ENCODE measurements around the gene RBSN. TPM values are rescaled to one million over a fixed set of nuclear protein-coding genes. Genes with fewer than 3 reads are reported as not detected.

Gene RBSN
- total and polyA plus RNA-seq, 2 of the 4 experiments (the other 2 are of a cell fraction), result 8.7 to 33.7 TPM

DNA sequence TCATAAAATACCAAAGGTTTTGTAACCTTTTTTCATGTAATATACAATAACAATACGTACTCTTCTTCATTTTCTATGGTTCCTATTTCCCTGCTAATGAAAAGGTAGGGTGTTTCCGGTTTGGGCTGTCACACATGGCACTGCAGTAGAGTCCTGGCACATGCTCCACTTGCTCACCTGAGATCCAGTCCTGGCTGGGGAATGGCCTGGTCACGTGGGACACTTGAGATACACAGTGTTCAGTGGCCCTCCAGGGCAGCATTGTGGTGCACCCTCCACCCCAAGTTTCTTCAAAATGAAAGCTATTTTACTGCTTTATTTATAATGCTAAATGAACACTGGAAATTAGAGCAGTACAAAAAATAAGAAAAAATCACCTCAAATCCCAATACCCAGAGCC is 57.0 kb downstream of the RBSN start:
- no peak overlapping the region for H3K4ac ChIP-seq (ENCODE audit: low read depth, low read length)
- no peak overlapping the region for H2BK5ac ChIP-seq (ENCODE audit: low read depth, low read length, poor library complexity, severe bottlenecking)
- no peaks in the 10 kb centered on the region; the same call in 1 of the 2 replicates for H4K20me1 ChIP-seq (ENCODE audit: insufficient read depth, low read length)
- H2AK5ac ChIP-seq (ENCODE audit: low read depth, low read length), result no peak overlapping the region
- DNase-seq, result no peak
- H3K27me3 ChIP-seq (ENCODE audit: control insufficient read depth, insufficient read depth, low read length), result no peaks in the 10 kb centered on the region
- peaks cover 4% of the 10 kb centered on the region for H3K4me1 ChIP-seq (ENCODE audit: control insufficient read depth, insufficient read depth, low read length)
- no peak overlapping the region for H2AFZ ChIP-seq (replicated peaks; ENCODE audit: low read length, poor library complexity)
- no peak overlapping the region for H3K27ac ChIP-seq (ENCODE audit: insufficient read depth, low read length)
- H3K4me2 ChIP-seq (ENCODE audit: low read depth, low read length), result no peak overlapping the region
- WGBS, 2 experiments (ENCODE audit: extremely low coverage in 2 of 2, insufficient read length in 1 of 2), result no CpG with 5 or more reads among the region's 3 CpGs
- H3K9me1 ChIP-seq (ENCODE audit: insufficient read depth, low read length), result no peaks in the 10 kb centered on the region; the same call in 1 of the 2 replicates
- H3K4me3 ChIP-seq (ENCODE audit: insufficient read depth, low read depth, low read length), result no peak overlapping the region
- H2BK15ac ChIP-seq (ENCODE audit: low read depth, low read length), result no peak overlapping the region
- H4K5ac ChIP-seq (ENCODE audit: low read depth, low read length), result no peak overlapping the region
- no peak overlapping the region for H3K23ac ChIP-seq (ENCODE audit: low read depth, low read length)
- no peak overlapping the region for H2BK20ac ChIP-seq (ENCODE audit: low read depth, low read length)
- intact Hi-C loops (cut with micrococcal nuclease), result no loop called here
- peaks cover 10 to 13% of the 10 kb centered on the region in 2 experiments; a peak in 3 of 4 replicates for H3K79me1 ChIP-seq (ENCODE audit: low read depth in 1 of 2, low read length in 2 of 2)
- H3K56ac ChIP-seq (ENCODE audit: extremely low read depth, insufficient read depth, low read length), result no peak overlapping the region
- no peak overlapping the region for H3K14ac ChIP-seq (replicated peaks; ENCODE audit: low read depth, low read length)
- no peak overlapping the region for H4K8ac ChIP-seq (ENCODE audit: low read depth in 2 of 2, low read length in 2 of 2)
- no peaks in the 10 kb centered on the region for H3K9me3 ChIP-seq (ENCODE audit: control insufficient read depth, insufficient read depth, low read length)
- dilution Hi-C loops (cut with HindIII; ENCODE audit: low sequenced_read_pairs, unreplicated experiment), result no loop called here
- no peak overlapping the region for H2BK120ac ChIP-seq (ENCODE audit: low read depth, low read length)
- in situ Hi-C loops (cut with MboI; ENCODE audit: low sequenced_read_pairs), result loop anchor here (25.0 kb wide), 1 partner anchor 380 kb away; the partner anchor contains the start of gene CCDC174
- POLR2A ChIA-PET (ENCODE audit: unreplicated experiment), result no interaction called here
- TF ChIP-seq, protein P1, sequence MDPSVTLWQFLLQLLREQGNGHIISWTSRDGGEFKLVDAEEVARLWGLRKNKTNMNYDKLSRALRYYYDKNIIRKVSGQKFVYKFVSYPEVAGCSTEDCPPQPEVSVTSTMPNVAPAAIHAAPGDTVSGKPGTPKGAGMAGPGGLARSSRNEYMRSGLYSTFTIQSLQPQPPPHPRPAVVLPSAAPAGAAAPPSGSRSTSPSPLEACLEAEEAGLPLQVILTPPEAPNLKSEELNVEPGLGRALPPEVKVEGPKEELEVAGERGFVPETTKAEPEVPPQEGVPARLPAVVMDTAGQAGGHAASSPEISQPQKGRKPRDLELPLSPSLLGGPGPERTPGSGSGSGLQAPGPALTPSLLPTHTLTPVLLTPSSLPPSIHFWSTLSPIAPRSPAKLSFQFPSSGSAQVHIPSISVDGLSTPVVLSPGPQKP (IDR thresholded peaks at IDR 0.05; ENCODE audit: borderline replicate concordance, low read depth, low read length), result no peak
- no peak for TF ChIP-seq NFE2L2 (IDR thresholded peaks at IDR 0.05; ENCODE audit: low read depth, low read length)
- no peak for TF ChIP-seq MAFK (IDR thresholded peaks at IDR 0.05; ENCODE audit: low read depth, low read length)
- no peak for TF ChIP-seq SMC3 (IDR thresholded peaks at IDR 0.05; ENCODE audit: low read depth, low read length)
- TF ChIP-seq, protein P2, sequence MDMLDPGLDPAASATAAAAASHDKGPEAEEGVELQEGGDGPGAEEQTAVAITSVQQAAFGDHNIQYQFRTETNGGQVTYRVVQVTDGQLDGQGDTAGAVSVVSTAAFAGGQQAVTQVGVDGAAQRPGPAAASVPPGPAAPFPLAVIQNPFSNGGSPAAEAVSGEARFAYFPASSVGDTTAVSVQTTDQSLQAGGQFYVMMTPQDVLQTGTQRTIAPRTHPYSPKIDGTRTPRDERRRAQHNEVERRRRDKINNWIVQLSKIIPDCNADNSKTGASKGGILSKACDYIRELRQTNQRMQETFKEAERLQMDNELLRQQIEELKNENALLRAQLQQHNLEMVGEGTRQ (IDR thresholded peaks at IDR 0.05; ENCODE audit: low read depth, low read length), result no peak
- no peak for TF ChIP-seq RCOR1 (IDR thresholded peaks at IDR 0.05; ENCODE audit: insufficient replicate concordance, low read length)
- no peak for TF ChIP-seq RAD21 (IDR thresholded peaks at IDR 0.05; ENCODE audit: low read length)
- TF ChIP-seq POLR2A (IDR thresholded peaks at IDR 0.05; ENCODE audit: low read depth, low read length), result no peak
- TF ChIP-seq CEBPB (IDR thresholded peaks at IDR 0.05; ENCODE audit: low read depth, low read length), result no peak
- TF ChIP-seq MXI1 (IDR thresholded peaks at IDR 0.05; ENCODE audit: borderline replicate concordance, low read depth, low read length), result no peak
- TF ChIP-seq, protein P3, sequence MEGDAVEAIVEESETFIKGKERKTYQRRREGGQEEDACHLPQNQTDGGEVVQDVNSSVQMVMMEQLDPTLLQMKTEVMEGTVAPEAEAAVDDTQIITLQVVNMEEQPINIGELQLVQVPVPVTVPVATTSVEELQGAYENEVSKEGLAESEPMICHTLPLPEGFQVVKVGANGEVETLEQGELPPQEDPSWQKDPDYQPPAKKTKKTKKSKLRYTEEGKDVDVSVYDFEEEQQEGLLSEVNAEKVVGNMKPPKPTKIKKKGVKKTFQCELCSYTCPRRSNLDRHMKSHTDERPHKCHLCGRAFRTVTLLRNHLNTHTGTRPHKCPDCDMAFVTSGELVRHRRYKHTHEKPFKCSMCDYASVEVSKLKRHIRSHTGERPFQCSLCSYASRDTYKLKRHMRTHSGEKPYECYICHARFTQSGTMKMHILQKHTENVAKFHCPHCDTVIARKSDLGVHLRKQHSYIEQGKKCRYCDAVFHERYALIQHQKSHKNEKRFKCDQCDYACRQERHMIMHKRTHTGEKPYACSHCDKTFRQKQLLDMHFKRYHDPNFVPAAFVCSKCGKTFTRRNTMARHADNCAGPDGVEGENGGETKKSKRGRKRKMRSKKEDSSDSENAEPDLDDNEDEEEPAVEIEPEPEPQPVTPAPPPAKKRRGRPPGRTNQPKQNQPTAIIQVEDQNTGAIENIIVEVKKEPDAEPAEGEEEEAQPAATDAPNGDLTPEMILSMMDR (conservative IDR thresholded peaks at IDR 0.05; ENCODE audit: low read depth, low read length), result no peak
- TF ChIP-seq BHLHE40 (IDR thresholded peaks at IDR 0.05; ENCODE audit: low read depth, low read length), result no peak
- TF ChIP-seq MAZ (IDR thresholded peaks at IDR 0.05; ENCODE audit: borderline replicate concordance, low read depth, low read length), result no peak
- no peak for TF ChIP-seq FOS (IDR thresholded peaks at IDR 0.05; ENCODE audit: low read depth, low read length)
- TF ChIP-seq RFX5 (IDR thresholded peaks at IDR 0.05; ENCODE audit: low read depth, low read length), result no peak
- peaks cover 62% of the 10 kb centered on the region for H3K36me3 ChIP-seq (ENCODE audit: control insufficient read depth, insufficient read depth, low read length)
- no peak for ATAC-seq (ENCODE audit: low read depth)
- no peak overlapping the region for H2AK9ac ChIP-seq (replicated peaks; ENCODE audit: low read depth, low read length, poor library complexity)
- CTCF ChIA-PET, result no interaction called here
- no peak overlapping the region for H3K9ac ChIP-seq (ENCODE audit: low read depth, low read length)
- no peak overlapping the region for H4K91ac ChIP-seq (ENCODE audit: insufficient read depth, low read depth, low read length)
- no TSS peak for BruUV-seq (replicated peaks)
- H3K18ac ChIP-seq (ENCODE audit: low read depth, low read length), result no peak overlapping the region

Data from IMR-90 (cell line).